Liver (tissue), 9 donors: ENCODE data around the gene PAMR1. TPM values are rescaled to one million over a fixed set of nuclear protein-coding genes. Genes with fewer than 3 reads are reported as not detected.

Source experiments
- DNase-seq: peaks from one replicate; pipeline ENCODE4 v3.0.0-alpha.2; 2017; ENCODE audit warnings: low spot score
- H3K27ac ChIP-seq, 2 donors: one replicate each; pipeline ENCODE4 v1.7.0; 2013; ENCODE audit warnings: inconsistent platforms in 2 of 2, low read length in 2 of 2, control low read depth in 1 of 2, low read depth in 1 of 2, mild to moderate bottlenecking in 1 of 2
- H3K27me3 ChIP-seq, 4 donors: one replicate each; pipeline versions ENCODE4 v1.6.1 to v1.7.0; 2013; ENCODE audit warnings: low read length in 3 of 4, inconsistent platforms in 1 of 4, mild to moderate bottlenecking in 1 of 4, moderate library complexity in 1 of 4; ENCODE audit not compliant: control insufficient read depth in 4 of 4, insufficient read depth in 4 of 4
- H3K36me3 ChIP-seq, 4 donors: one replicate each; pipeline versions ENCODE4 v1.6.1 to v1.7.0; 2013; ENCODE audit warnings: low read length in 3 of 4, mild to moderate bottlenecking in 3 of 4, low read depth in 1 of 4, moderate library complexity in 1 of 4; ENCODE audit not compliant: control insufficient read depth in 4 of 4, insufficient read depth in 3 of 4
- H3K4me1 ChIP-seq, 4 donors: one replicate each; pipeline versions ENCODE4 v1.6.1 to v1.7.0; 2013; ENCODE audit warnings: low read length in 3 of 4, mild to moderate bottlenecking in 3 of 4, moderate library complexity in 1 of 4; ENCODE audit not compliant: control insufficient read depth in 4 of 4, insufficient read depth in 4 of 4
- H3K4me3 ChIP-seq, 3 donors: one replicate each; pipeline versions ENCODE4 v1.6.1 to v1.7.0; 2013; ENCODE audit warnings: low read length in 3 of 3, control low read depth in 1 of 3, low read depth in 1 of 3, mild to moderate bottlenecking in 1 of 3
- H3K9ac ChIP-seq, 2 donors: one replicate each; pipeline ENCODE4 v1.7.0; 2013; ENCODE audit warnings: low read length in 2 of 2, mild to moderate bottlenecking in 2 of 2, moderate library complexity in 2 of 2, control low read depth in 1 of 2, low read depth in 1 of 2
- H3K9me3 ChIP-seq, 4 donors: one replicate each; pipeline versions ENCODE4 v1.6.1 to v1.7.0; 2013; ENCODE audit warnings: low read length in 3 of 4; ENCODE audit not compliant: control insufficient read depth in 4 of 4
- EGR1 ChIP-seq, 2 donors: IDR thresholded peaks; 2 replicates each; pipeline ENCODE4 v1.6.1; 2016 to 2018; ENCODE audit warnings: antibody characterized with exemption in 2 of 2, low read depth in 2 of 2
- FOXA1 ChIP-seq: IDR thresholded peaks from 2 replicates; pipeline ENCODE4 v1.6.1; 2016; ENCODE audit warnings: antibody characterized with exemption
- FOXA2 ChIP-seq: IDR thresholded peaks from 2 replicates; pipeline ENCODE4 v1.6.1; 2016; ENCODE audit warnings: antibody characterized with exemption
- GABPA ChIP-seq, 2 donors: IDR thresholded peaks in 1 of 2; conservative IDR thresholded peaks in 1 of 2; 2 replicates each; pipeline ENCODE4 v1.6.1; 2016; ENCODE audit warnings: antibody characterized with exemption in 2 of 2, mild to moderate bottlenecking in 1 of 2, moderate library complexity in 1 of 2
- HNF4A ChIP-seq, 2 donors: conservative IDR thresholded peaks; 2 replicates each; pipeline ENCODE4 v1.6.1; 2016; ENCODE audit warnings: antibody characterized with exemption in 2 of 2, mild to moderate bottlenecking in 2 of 2
- HNF4G ChIP-seq: IDR thresholded peaks from 2 replicates; pipeline ENCODE4 v1.6.1; 2016; ENCODE audit warnings: antibody characterized with exemption
- JUND ChIP-seq, 2 donors: IDR thresholded peaks; 2 replicates each; pipeline ENCODE4 v1.6.1; 2016; ENCODE audit warnings: antibody characterized with exemption in 2 of 2
- NR2F2 ChIP-seq: IDR thresholded peaks from 2 replicates; pipeline ENCODE4 v1.6.1; 2016; ENCODE audit warnings: antibody characterized with exemption
- RAD21 ChIP-seq, 2 donors: IDR thresholded peaks; 2 replicates each; pipeline ENCODE4 v1.6.1; 2016; ENCODE audit warnings: antibody characterized with exemption in 2 of 2, mild to moderate bottlenecking in 2 of 2
- RXRA ChIP-seq, 2 donors: IDR thresholded peaks; 2 replicates each; pipeline ENCODE4 v1.6.1; 2017 to 2018; ENCODE audit warnings: antibody characterized with exemption in 2 of 2, mild to moderate bottlenecking in 1 of 2
- SP1 ChIP-seq: IDR thresholded peaks from 2 replicates; pipeline ENCODE4 v1.6.1; 2018; ENCODE audit warnings: antibody characterized with exemption, mild to moderate bottlenecking
- TAF1 ChIP-seq: conservative IDR thresholded peaks from 2 replicates; pipeline ENCODE4 v1.6.1; 2016; ENCODE audit warnings: antibody characterized with exemption, mild to moderate bottlenecking
- YY1 ChIP-seq: IDR thresholded peaks from 2 replicates; pipeline ENCODE4 v1.6.1; 2016; ENCODE audit warnings: antibody characterized with exemption, mild to moderate bottlenecking
- WGBS: extraction: QIAGEN DNeasy Blood & Tissue Kit; methylation state at CpG from one replicate; pipeline ENCODE4 v1.1.7; 2013; 5-methylcytosine and 5-hydroxymethylcytosine counted together
- polyA plus RNA-seq, 2 donors: library from polyadenylated mRNA; stranded (reverse) in 1 of 2; unstranded in 1 of 2; fragments of 200-250 nt in 1 of 2; fragments of >200 nt in 1 of 2; fragmentation: Nextera tagmentation in 1 of 2; extraction: Ambion mirVana in 1 of 2; gene quantifications; one replicate each; pipeline versions ENCODE4 v1.2.1 to v1.2.3, GENCODE V29; 2013 to 2015
- total RNA-seq, 2 donors: library from RNA; depleted of rRNA; stranded (reverse); fragments of >200 nt; gene quantifications; one replicate each; pipeline ENCODE4 v1.2.3, GENCODE V29; 2014
- TF ChIP-seq, protein P1 (sequence below): IDR thresholded peaks from 2 replicates; pipeline ENCODE4 v1.6.1; 2016; ENCODE audit warnings: antibody characterized with exemption, mild to moderate bottlenecking
- TF ChIP-seq, protein P2 (sequence below): IDR thresholded peaks from 2 replicates; pipeline ENCODE4 v1.6.1; 2016; ENCODE audit warnings: antibody characterized with exemption
- TF ChIP-seq, protein P3 (sequence below): IDR thresholded peaks from 2 replicates; pipeline ENCODE4 v1.6.1; 2016; ENCODE audit warnings: antibody characterized with exemption
- TF ChIP-seq, protein P4 (sequence below): fragments of 150-350 bp; IDR thresholded peaks from 2 replicates; pipeline ENCODE4 v1.5.1; 2017; ENCODE audit warnings: improper control_type of control experiment, low read depth, low read length; ENCODE audit not compliant: missing input control
- TF ChIP-seq, protein P5 (sequence below): IDR thresholded peaks from 2 replicates; pipeline ENCODE4 v1.6.1; 2016; ENCODE audit warnings: antibody characterized with exemption
- donor health status: healthy.
- donor health status: healthy.
- donor health status: healthy.
- donor health status: healthy.
- donor health status: healthy.

PAMR1 gene
- total and polyA plus RNA-seq, 4 donors: 2.0 to 5.0 (median 2.8) TPM

DNA sequence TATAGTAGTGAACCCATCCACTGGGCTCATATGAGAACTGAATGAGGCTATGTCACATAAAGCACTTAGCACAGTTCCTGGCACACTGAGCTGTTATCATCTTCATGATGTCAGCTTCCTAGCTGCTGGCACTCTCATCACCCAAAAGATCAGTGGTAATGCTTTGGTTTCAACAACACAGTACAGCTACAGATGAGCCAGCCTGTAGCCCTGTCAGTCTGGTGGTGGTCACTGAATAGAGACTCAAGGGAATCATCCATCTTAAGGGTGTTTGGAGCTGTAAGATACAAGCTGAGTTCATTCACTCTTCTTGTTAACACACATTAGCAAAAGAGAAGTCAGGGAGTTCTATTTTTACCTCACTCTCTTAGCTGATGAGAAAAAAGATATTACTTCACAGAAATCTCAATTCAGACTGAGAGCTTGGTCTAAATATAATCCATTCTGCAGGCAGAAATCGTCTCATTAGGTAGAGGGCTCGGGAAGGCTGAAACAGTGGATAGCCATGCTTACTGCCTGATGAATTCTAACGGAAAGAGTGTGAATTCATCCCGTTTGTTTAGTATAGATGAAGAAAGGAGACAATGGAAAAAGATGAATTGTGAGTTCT, 99.7 kb downstream of the PAMR1 start:
- Histone ChIP-seq H3K27me3 (peaks cover 0 to 12% (median 6%) of the 10 kb centered on the region in 4 donors), H3K9me3 (no peaks in the 10 kb centered on the region), H3K36me3 (no peaks in the 10 kb centered on the region), H3K4me1 (no peaks in the 10 kb centered on the region), H3K27ac (no peak overlapping the region), H3K4me3 (no peak overlapping the region), H3K9ac (no peak overlapping the region)
- no peak for DNase-seq
- TF ChIP-seq TAF1: no peak
- no peak for TF ChIP-seq HNF4A (conservative IDR thresholded peaks at IDR 0.05)
- TF ChIP-seq SP1: no peak
- TF ChIP-seq, protein P1, sequence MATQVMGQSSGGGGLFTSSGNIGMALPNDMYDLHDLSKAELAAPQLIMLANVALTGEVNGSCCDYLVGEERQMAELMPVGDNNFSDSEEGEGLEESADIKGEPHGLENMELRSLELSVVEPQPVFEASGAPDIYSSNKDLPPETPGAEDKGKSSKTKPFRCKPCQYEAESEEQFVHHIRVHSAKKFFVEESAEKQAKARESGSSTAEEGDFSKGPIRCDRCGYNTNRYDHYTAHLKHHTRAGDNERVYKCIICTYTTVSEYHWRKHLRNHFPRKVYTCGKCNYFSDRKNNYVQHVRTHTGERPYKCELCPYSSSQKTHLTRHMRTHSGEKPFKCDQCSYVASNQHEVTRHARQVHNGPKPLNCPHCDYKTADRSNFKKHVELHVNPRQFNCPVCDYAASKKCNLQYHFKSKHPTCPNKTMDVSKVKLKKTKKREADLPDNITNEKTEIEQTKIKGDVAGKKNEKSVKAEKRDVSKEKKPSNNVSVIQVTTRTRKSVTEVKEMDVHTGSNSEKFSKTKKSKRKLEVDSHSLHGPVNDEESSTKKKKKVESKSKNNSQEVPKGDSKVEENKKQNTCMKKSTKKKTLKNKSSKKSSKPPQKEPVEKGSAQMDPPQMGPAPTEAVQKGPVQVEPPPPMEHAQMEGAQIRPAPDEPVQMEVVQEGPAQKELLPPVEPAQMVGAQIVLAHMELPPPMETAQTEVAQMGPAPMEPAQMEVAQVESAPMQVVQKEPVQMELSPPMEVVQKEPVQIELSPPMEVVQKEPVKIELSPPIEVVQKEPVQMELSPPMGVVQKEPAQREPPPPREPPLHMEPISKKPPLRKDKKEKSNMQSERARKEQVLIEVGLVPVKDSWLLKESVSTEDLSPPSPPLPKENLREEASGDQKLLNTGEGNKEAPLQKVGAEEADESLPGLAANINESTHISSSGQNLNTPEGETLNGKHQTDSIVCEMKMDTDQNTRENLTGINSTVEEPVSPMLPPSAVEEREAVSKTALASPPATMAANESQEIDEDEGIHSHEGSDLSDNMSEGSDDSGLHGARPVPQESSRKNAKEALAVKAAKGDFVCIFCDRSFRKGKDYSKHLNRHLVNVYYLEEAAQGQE: no peak
- TF ChIP-seq NR2F2: no peak
- no peak for TF ChIP-seq FOXA2
- no peak for TF ChIP-seq FOXA1
- TF ChIP-seq, protein P2, sequence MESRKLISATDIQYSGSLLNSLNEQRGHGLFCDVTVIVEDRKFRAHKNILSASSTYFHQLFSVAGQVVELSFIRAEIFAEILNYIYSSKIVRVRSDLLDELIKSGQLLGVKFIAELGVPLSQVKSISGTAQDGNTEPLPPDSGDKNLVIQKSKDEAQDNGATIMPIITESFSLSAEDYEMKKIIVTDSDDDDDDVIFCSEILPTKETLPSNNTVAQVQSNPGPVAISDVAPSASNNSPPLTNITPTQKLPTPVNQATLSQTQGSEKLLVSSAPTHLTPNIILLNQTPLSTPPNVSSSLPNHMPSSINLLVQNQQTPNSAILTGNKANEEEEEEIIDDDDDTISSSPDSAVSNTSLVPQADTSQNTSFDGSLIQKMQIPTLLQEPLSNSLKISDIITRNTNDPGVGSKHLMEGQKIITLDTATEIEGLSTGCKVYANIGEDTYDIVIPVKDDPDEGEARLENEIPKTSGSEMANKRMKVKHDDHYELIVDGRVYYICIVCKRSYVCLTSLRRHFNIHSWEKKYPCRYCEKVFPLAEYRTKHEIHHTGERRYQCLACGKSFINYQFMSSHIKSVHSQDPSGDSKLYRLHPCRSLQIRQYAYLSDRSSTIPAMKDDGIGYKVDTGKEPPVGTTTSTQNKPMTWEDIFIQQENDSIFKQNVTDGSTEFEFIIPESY: no peak
- no peak for TF ChIP-seq HNF4G
- TF ChIP-seq JUND (IDR thresholded peaks at IDR 0.05): no peak
- no peak for TF ChIP-seq RXRA (IDR thresholded peaks at IDR 0.05)
- TF ChIP-seq EGR1 (IDR thresholded peaks at IDR 0.05; ENCODE audit: low read depth in 2 of 2): no peak
- TF ChIP-seq, protein P3, sequence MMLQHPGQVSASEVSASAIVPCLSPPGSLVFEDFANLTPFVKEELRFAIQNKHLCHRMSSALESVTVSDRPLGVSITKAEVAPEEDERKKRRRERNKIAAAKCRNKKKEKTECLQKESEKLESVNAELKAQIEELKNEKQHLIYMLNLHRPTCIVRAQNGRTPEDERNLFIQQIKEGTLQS: no peak
- TF ChIP-seq, protein P4, sequence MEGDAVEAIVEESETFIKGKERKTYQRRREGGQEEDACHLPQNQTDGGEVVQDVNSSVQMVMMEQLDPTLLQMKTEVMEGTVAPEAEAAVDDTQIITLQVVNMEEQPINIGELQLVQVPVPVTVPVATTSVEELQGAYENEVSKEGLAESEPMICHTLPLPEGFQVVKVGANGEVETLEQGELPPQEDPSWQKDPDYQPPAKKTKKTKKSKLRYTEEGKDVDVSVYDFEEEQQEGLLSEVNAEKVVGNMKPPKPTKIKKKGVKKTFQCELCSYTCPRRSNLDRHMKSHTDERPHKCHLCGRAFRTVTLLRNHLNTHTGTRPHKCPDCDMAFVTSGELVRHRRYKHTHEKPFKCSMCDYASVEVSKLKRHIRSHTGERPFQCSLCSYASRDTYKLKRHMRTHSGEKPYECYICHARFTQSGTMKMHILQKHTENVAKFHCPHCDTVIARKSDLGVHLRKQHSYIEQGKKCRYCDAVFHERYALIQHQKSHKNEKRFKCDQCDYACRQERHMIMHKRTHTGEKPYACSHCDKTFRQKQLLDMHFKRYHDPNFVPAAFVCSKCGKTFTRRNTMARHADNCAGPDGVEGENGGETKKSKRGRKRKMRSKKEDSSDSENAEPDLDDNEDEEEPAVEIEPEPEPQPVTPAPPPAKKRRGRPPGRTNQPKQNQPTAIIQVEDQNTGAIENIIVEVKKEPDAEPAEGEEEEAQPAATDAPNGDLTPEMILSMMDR: no peak
- TF ChIP-seq, protein P5, sequence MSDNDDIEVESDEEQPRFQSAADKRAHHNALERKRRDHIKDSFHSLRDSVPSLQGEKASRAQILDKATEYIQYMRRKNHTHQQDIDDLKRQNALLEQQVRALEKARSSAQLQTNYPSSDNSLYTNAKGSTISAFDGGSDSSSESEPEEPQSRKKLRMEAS: no peak
- no peak for TF ChIP-seq YY1
- no peak for TF ChIP-seq GABPA (IDR thresholded peaks at IDR 0.05 in 1 of 2, conservative IDR thresholded peaks at IDR 0.05 in 1 of 2)
- TF ChIP-seq RAD21 (IDR thresholded peaks at IDR 0.05): no peak
- WGBS: 64% methylated on average over 4 of the region's 4 CpGs
